Hematopoietic multipotent progenitor cell treated with erythropoietin and hydrocortisone succinate and interleukin-3 and kit ligand, for 17 days (in vitro differentiated cells): Measurements from ENCODE around the gene KCNIP4.

Source experiments
- DNase-seq: peaks from one replicate; pipeline ENCODE4 v3.0.0-alpha.2; 2015; ENCODE audit warnings: low spot score

KCNIP4 gene

DNA sequence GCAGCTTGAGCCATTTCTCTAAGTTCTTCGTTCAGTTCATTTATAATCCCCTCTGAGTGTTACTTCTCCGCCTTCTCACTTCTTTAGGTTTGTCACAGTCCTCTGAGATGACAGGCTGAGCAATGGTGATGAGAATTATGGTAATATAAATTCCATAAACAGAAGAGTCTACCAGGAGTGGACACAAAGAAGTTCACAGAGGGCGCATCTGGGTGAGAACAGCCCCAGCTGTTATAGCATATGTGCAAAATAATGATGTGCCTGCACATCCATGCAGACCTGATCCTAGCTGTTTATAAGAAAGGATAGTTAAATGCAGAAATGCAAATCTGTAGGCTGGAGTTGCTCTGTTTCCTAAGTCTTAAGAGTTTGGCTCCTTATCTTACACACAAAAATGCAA lies 377.5 kb downstream of the KCNIP4 start:
- DNase-seq, result no peak

DNA sequence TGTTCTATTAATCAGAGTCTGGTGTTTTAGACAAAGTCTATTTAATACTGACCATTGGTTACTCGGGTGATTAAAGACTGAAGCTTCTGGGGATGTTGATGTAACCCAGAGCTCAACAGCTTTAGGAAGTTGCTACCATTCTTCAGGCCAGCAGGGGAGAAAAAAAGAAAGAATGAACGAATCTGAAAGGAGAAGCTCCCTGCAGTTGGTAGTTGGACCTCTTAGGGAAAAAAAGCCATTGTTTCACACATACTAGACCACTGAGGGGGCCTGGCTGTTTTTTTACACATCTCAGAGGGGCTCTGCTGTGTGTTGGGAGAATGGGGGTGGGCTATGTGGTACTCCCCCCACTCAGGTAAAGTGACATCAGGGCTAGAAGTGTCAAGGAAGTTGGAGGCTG lies 378.9 kb downstream of the KCNIP4 start:
- DNase-seq, result no peak

DNA sequence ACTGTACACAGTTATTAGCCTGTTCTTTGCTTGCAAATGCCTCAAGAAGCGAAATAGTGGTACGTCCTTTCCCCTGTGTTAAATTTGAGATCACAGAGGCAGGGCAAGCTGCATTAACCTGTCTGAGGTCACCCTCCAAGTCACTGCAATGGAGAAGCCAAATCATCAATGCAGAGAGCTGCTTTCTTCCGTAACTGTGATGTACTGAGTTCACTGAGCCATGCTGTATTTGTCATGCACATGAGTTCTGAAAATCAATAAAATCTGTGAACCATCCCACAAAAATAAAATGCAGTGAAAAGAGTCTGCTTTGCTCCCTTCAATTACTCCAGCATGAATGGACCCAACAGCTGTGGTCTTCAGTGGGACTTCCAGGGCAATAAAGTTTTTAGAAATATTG lies 393.5 kb downstream of the KCNIP4 start:
- DNase-seq, result no peak

DNA sequence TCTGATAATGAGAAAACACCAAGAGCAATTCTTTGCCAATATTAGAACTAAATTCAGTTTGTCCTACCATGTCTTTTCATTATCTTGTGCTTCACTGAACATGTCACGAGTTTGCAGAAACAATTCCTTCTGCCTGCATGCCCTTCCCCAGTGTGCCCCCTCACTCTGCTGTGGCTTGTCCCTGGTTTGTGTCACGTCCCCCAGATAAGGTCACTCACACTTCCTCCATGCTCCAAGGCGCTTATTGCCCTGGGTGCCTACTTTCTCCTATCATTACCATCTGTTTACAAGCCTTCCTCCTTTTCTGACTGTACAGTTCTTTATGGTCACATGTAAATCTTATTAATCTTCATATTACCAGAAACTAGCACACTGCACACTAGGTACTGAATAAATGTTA lies 394.1 kb downstream of the KCNIP4 start:
- DNase-seq, result no peak

DNA sequence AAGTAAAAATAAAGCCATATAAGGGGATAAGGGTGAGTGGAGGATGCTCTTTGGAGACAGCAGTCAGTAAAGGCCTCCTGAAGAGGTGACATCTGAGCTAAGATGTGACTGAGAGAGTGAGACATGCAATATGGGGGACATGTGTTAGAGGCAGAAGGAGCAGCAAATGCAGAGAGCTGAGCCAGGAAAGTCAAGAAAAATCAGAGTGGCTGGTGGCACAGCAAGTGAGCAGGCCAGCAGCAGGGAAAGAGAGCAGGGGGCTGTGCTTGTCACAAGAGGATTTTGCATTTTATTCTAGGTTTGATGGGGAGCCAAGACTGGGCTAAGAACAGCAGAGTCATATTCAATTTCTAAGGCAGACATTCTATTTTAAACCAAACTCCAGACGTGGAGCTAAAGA lies 394.5 kb downstream of the KCNIP4 start:
- DNase-seq, result no peak

DNA sequence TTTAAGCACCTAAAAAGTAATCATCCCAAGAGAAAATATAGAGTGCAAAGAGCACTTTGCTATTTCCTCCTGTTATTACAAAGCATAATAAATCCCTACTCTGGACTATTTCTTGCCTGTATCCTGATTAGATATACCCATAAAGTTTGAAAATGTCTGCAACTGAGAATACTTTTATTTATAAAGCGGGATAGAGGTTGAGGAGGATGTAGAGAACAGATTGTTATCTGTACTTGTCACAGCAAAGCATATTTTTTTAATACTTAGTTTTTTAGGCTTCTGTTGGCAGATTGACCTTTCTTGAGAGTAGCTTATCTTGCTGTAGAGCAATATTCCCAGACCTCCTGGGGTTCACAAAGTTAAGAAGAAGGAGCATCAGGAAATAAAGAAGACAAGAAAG lies 396.1 kb downstream of the KCNIP4 start:
- DNase-seq, result no peak

DNA sequence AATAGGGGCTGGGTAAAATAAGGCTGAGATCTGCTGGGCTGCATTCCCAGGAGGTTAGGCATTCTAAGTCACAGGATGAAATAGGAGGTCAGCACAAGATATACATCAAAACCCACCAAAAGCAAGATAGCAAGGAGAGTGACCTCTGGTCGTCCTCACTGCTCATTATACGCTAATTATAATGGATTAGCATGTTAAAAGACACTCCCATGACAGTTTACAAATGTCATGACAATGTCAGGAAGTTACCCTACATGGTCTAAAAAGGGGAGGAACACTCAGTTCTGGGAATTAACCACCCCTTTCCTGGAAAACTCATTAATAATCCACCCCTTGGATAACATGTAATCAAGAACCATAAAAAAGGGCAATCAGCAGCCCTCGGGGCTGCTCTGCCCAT lies 403.6 kb downstream of the KCNIP4 start:
- DNase-seq, result no peak

DNA sequence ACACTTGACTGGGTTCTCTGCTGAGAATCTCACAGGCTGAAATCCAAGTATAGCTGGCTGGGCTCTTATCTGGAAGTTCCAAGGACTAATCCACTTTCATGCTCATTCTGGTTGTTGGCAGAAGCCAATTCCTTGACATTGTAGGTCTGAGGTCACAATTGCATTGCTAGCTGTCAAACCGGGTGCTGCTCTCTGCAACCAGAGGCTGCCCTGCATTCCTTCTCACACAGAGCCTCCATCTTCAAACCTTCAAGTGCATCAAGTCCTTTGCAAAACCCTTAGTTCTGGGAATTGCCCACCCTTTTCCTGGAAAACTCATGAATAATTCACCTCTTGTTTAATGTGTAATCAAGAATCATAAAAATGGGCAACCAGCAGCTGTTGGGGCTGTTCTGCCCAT lies 404.2 kb downstream of the KCNIP4 start:
- no peak for DNase-seq

DNA sequence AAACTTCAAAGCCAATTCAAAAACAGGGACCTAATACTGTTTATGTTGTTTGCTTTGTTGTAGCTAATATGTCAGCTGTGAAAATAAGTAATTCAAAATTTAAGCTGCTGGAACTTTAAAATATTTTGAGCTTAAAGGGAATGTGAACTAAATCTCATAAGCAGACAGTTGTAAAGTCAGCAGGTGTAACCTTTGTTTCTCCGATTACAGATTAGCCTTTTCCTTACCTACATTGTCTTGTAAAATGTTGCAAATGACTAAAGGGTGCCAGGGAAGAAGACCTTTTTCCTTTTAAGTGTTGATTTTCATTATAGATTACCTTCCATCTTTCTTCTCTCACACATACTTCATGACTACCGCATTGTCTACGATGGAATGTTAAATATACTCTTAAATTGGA lies 405.1 kb downstream of the KCNIP4 start:
- no peak for DNase-seq

DNA sequence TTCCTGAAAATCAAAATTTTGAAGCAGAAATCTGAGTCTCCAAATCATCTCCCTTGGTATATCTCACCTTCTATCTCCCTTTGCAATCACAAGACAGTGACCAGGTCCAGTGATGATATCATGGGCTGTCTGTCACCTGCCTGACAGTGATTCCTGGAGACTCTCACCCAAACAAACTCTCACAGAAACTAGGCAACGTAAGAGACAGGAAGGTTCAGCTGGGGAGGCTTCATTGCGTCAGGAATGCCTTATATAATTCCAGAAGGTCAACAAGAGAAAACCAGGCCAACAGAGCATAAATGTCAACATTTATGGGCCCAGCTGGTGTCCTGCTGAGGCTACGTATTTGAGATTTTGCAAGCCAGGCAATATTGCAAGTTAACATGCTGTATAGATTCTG lies 412.7 kb downstream of the KCNIP4 start:
- DNase-seq, result no peak

DNA sequence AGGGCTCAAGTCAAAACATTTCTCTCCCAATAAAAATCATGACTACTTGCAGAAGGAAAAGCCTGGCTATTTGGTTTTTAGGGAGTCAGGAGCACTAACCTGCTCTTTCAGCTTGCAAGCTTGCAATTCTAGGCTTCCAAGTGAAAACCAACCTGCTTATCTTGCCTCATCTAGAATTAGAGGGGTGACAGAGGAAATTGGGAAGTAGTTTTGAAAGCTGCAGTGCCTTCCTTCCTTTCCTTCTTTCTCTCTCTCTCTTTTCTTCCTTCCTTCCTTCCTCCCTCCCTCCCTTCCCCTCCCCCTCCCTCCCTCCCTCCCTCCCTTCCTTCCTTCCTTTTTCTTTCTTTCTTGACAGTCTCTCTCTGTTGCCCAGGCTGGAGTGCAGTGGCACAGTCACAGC lies 417.5 kb downstream of the KCNIP4 start:
- DNase-seq, result no peak

DNA sequence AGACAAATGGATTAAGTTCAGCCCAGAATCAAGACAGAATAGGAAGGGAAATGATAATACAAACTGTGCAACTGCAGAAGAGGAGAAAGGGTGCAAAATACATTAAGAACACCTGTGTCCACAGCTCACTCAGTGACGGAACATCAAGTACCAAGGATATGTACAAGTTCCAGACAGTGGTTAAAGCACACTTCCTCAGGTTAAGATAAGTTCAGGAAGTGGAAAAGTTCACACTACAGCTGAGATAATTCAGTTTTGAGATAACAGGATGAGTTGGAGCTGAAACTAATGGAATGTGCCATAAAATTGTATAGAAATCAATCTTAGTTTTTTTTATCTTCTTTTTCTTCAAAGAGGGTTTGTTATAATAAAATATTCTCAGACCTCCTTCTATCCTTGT lies 419.4 kb downstream of the KCNIP4 start:
- DNase-seq, result no peak

DNA sequence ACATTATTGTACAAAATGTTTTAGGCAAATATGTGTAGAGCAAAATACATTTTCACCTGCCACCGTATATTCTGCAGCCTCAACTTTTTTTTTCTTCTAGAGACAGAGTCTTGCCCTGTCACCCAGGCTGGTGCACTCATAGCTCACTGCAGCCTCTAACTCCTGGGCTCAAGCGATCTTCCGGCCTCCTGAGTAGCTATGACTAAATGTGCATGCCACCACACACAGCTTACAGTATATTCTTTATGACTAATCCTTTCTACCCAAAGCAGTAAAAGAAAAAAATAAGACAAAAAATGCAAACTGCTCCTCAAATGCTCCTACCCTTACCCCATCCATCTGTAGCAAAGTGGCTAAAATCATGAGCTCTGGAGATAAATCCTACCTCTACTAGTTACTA lies 426.3 kb downstream of the KCNIP4 start:
- no peak for DNase-seq

DNA sequence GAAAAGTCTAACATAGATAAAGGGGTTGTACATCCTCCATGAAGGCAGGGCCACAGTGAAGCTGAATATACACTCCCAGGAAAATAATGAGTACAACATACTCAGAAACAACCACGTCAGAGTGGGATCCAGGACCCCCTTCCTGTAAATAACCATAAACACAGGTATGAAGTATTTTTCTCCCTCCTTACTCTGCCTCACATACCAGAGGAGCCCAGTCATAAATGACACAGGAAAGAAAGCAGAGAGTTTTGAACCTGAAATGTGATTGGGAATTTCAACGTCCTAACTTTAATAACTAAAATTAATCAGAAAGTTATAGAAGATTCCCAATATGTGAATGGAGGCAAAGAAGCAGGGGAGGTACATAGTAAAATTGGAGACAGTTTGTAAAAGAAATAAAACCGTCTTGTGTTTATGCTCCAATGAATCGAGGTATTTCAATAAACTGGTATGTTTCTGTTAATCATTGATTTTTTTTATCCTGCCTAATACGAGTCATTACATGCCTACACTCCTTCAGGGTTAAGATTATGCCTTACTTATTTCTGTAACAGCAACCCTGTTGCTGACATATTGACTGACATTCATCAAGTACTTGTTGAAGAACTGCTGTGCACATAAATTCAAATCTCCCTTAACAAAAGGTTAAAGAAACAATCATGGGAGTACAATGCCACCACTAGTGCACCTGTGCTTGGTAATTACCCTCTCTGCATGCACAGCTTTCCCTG lies 431.3 kb downstream of the KCNIP4 start:
- DNase-seq, result no peak

DNA sequence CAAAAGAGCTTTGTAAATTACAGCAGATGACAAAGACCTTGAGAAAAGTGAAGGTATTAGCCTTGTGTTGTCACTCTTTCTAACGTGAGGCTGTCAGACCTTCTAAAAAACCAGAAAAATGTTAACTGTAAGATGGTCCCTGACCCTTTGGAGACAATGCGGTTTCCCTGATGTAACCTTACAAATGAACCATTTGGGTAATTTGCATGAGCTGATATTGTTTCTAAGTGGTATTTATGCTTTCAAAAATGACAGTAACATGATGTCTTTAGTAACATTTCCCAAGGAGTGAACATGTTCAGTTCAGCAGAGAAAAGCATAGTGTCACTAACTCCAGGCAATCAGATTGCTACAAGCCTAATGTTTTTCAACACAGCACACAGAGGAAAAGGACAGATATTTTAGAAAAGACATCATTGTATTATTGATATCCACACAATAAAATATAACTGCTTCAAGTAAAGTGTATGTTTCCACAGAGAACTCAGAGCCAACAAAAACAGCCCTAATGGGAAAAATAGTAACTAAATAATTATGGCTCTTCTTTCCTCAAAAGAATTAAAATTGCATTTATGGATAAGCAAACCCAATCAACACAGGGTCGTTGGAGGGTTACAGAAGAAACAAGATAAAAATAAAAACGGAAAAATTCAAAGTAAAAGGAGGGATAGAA lies 434.4 kb downstream of the KCNIP4 start:
- DNase-seq, result no peak

DNA sequence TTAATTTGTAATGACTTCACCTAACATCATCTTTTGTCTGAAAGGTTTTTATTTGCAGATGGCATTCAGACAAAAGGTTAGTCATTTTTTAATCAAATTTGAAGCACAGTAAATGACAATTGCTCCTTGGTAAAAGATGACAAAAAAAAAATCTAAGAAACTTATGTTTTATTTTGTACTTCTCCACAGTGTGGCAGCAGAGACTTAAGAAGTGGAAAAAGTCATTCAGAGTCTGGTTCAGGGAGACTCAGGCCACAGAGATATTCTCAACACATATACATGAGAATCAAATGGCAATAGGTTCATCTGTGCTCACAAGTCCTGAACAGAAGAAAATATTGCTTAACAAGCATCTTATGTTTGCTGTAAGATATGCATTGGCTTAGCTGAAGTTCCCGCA lies 436.2 kb downstream of the KCNIP4 start:
- DNase-seq, result no peak

DNA sequence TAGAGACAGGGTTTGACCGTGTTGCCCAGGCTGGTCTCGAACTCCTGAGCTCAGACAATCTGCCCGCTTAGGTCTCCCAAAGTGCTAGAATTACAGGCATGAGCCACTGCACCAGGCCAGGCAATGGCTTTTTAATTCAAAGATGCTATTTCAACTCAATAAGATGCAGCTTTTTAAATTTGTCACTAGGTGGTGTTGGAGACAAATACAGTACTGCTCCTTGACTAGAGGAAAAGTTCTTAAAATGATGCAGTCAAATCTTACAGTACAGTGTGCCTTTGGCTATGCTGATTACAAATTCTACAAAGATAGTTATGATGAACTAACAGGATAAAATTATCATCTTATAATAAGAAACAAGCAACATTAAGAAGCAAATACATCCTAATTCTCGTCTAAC lies 441.1 kb downstream of the KCNIP4 start:
- DNase-seq, result no peak

DNA sequence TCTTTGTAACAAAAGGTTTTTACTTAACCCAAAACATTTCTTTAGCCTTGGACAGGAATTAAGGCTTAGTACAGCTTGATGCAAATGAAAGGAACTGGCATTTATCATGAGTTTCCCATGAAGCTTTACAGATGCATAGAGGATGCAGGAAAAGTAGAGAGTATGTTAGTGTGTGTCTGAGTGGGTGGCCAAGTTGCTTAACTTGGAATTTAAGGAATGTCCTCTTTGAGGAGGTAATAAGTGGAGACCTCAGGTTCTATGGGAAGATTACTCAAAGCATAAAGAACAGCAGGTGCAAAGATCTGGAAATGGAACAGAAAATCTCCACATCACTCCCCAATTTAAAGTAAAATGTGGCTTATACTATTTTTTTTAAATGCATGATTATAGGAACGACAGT lies 457.9 kb downstream of the KCNIP4 start:
- DNase-seq, result no peak

DNA sequence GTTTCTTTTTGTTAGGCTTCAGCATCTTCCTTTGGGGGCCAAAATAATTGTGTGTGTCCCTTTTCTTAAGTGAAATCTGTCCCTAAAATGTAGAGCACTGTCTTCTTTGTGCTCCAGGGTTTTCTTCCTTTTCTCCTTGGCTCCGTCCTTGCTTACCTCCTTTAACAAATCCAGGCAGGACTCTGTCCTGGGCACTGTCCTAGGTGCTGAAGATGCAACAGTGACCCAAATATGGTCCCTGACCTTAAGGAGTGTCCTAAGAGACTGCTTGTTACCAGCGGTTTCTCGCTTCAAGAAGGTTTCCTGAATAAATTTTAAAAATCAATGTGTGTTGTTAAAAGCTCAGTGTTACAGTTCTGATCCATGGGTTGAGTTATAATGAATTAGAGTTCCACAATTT lies 471.8 kb downstream of the KCNIP4 start:
- DNase-seq, result no peak

DNA sequence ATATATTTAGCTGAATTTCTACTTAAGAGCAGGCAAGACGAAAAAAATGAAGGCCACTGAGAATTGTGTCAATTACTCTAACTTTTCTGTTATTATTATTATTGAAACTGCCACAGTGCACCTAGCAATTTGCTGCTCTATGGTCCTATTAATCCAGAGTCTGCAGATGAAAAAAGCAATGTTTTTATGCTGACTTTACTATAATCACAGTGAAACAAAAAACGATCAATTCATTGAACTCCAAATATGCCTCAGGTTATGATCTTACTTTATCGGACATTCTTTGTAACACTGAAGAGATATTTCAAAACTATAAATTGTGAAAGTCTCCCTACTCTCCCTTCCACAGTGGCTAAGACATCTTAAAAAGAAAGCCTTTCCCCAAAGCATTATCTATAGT lies 474.4 kb downstream of the KCNIP4 start:
- DNase-seq, result no peak

DNA sequence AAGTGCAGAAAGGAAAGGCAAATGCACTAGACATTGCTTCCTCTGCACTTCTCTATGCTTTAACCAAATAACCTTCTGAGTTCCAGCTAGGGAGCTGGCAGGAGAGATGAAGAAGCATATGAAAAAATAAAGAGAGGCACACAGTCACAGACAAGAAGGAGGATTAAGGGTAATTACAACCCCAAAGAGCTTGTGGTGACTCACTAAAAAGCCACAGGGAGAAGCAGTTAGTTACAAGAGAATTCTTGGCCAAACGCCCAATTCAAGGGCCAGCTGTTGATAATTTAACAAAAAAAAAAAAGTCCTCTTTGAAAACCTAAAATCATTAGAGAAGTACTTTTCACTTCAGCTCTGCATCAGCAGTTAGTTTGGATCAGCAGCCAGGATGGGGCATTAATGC lies 478.0 kb downstream of the KCNIP4 start:
- DNase-seq, result no peak

DNA sequence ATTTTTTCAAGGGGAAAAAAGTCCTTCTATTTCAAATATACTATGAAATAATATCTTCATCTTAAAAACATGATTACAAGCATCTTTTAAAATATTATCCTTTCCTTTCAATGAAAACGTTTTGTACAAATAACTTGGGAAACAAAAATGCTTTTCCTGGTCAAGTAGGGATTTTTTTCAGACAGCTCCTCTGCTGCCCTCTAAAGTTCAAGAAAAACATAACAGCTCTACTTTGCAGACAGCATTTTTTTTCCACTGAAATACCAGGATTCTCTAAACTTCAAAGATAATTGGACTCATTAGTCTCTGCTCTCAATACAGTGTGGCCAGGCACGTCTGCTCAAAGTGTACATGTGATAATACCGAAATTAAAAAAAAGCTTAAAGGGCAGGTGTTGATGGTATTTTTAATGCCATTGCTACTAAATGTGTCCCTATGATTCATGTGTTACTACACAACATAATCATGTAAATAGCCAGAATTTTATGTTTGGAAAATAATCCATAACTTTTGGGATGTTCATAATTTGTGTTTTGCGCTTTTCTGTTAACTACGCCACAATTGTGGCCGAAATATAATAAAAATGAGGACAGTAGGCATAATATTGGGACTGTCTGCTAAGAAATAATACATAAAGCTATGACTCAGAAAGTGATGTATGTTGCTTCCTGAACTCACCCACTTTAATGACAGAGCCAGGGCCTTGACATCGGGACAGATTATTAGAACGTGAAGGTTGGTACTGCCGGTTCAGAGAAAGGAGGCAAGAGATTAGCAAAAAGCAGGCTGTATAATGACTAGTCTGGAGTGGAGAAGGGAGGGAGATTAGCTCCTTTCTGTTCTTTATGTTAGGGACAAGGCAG lies 478.9 kb downstream of the KCNIP4 start:
- DNase-seq, result no peak

DNA sequence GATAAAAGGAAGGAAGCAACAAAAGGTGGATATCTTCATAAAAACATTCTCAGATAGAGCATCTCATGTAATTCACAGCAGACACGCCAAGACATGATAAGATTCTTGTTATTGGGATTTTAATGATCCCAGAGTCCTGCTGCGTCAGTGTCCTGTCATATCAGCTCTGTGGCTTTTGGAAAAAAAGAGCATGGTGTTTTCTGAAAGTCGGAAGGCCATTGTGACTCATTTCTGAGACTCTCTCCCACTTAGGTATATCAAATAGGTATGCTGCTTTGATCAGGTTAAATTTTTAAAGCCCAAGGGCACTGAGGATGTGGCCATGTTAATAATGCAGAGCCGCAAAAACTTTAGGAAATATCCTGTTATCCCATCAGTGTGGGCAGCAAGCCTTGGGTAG lies 481.0 kb downstream of the KCNIP4 start:
- no peak for DNase-seq
